HG03571 (cell line): Measurements from ENCODE around the gene RARB.

Source experiments
- ATAC-seq: cut with Tn5 transposase; IDR thresholded peaks from one replicate; pipeline ENCODE4 v1.9.1; 2021; ENCODE audit not compliant: unreplicated experiment

Gene RARB

GRCh38 chr3:25593001-25593400 lies 164.9 kb downstream of the RARB start:
- ATAC-seq, result no peak

GRCh38 chr3:25594007-25594502 lies 166.0 kb downstream of the RARB start:
- ATAC-seq, result peak; percentile 43

GRCh38 chr3:25597535-25598101 lies 169.6 kb downstream of the RARB start:
- no peak for ATAC-seq

GRCh38 chr3:25603703-25604102 lies 175.6 kb downstream of the RARB start:
- ATAC-seq, result no peak

- no peak for ATAC-seq
Observed at GRCh38 chr3:25604107-25604805, 176.2 kb downstream of the RARB start.

GRCh38 chr3:25610167-25610566 lies 182.1 kb downstream of the RARB start:
- ATAC-seq, result no peak

GRCh38 chr3:25610779-25611178 lies 182.7 kb downstream of the RARB start:
- no peak for ATAC-seq

GRCh38 chr3:25611193-25611592 lies 183.1 kb downstream of the RARB start:
- no peak for ATAC-seq

GRCh38 chr3:25618028-25618427 lies 190.0 kb downstream of the RARB start:
- no peak for ATAC-seq

- no peak for ATAC-seq
Observed at GRCh38 chr3:25619382-25619781, 191.3 kb downstream of the RARB start.

- no peak for ATAC-seq
Observed at GRCh38 chr3:25620493-25620892, 192.4 kb downstream of the RARB start.

- ATAC-seq, result no peak
Observed at GRCh38 chr3:25621087-25621486, 193.0 kb downstream of the RARB start.

- no peak for ATAC-seq
Observed at GRCh38 chr3:25631989-25632388, 203.9 kb downstream of the RARB start.

GRCh38 chr3:25633919-25634318 lies 205.9 kb downstream of the RARB start:
- no peak for ATAC-seq

- no peak for ATAC-seq
Observed at GRCh38 chr3:25635038-25635437, 207.0 kb downstream of the RARB start.
